Measurements from ENCODE around the gene HCK.

DNA sequence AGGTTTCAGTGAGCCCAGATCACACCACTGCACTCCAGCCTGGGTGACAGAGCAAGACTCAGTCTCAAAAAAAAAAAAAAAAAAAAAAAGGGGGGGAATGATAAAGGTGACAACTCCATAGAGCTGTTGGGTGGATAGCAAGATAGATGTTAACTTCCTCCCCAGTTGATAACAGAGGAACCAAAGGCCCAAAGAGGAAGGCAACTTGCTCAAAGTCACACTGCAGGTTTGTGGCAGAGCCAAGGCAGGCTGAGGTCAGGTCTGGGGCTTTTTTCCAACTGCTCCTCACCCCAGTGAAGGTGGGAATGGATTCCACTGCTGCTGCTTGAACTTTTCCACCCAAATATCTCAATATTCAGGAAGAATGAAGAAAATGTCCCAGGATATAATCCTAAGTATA, 26.7 kb downstream of the HCK start:
- TF ChIP-seq POLR2AphosphoS5 (IDR thresholded peaks at IDR 0.05; ENCODE audit: low read depth, low read length) (no peak), EZH2phosphoT487 (IDR thresholded peaks at IDR 0.05; ENCODE audit: borderline replicate concordance) (no peak), CEBPB (IDR thresholded peaks at IDR 0.05; ENCODE audit: low read depth) (no peak), RAD21 (IDR thresholded peaks at IDR 0.05; ENCODE audit: low read depth) (no peak), POLR2A (IDR thresholded peaks at IDR 0.05; ENCODE audit: borderline replicate concordance, extremely low read depth, insufficient read depth, insufficient read length) (no peak)
- TF ChIP-seq, protein P1, sequence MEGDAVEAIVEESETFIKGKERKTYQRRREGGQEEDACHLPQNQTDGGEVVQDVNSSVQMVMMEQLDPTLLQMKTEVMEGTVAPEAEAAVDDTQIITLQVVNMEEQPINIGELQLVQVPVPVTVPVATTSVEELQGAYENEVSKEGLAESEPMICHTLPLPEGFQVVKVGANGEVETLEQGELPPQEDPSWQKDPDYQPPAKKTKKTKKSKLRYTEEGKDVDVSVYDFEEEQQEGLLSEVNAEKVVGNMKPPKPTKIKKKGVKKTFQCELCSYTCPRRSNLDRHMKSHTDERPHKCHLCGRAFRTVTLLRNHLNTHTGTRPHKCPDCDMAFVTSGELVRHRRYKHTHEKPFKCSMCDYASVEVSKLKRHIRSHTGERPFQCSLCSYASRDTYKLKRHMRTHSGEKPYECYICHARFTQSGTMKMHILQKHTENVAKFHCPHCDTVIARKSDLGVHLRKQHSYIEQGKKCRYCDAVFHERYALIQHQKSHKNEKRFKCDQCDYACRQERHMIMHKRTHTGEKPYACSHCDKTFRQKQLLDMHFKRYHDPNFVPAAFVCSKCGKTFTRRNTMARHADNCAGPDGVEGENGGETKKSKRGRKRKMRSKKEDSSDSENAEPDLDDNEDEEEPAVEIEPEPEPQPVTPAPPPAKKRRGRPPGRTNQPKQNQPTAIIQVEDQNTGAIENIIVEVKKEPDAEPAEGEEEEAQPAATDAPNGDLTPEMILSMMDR (IDR thresholded peaks at IDR 0.05 in 2 of 3, conservative IDR thresholded peaks at IDR 0.05 in 1 of 3; ENCODE audit: borderline replicate concordance in 1 of 3, insufficient read depth in 1 of 3, low read depth in 2 of 3, low read length in 2 of 3) = no peak
- TF ChIP-seq, protein P2, sequence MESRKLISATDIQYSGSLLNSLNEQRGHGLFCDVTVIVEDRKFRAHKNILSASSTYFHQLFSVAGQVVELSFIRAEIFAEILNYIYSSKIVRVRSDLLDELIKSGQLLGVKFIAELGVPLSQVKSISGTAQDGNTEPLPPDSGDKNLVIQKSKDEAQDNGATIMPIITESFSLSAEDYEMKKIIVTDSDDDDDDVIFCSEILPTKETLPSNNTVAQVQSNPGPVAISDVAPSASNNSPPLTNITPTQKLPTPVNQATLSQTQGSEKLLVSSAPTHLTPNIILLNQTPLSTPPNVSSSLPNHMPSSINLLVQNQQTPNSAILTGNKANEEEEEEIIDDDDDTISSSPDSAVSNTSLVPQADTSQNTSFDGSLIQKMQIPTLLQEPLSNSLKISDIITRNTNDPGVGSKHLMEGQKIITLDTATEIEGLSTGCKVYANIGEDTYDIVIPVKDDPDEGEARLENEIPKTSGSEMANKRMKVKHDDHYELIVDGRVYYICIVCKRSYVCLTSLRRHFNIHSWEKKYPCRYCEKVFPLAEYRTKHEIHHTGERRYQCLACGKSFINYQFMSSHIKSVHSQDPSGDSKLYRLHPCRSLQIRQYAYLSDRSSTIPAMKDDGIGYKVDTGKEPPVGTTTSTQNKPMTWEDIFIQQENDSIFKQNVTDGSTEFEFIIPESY (IDR thresholded peaks at IDR 0.05; ENCODE audit: extremely low read depth, insufficient replicate concordance, low read length) = no peak
- TF ChIP-seq, protein P3, sequence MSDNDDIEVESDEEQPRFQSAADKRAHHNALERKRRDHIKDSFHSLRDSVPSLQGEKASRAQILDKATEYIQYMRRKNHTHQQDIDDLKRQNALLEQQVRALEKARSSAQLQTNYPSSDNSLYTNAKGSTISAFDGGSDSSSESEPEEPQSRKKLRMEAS (IDR thresholded peaks at IDR 0.05) = no peak
